ENCODE results near the gene CH25H. TPM values are rescaled to one million over a fixed set of nuclear protein-coding genes. Genes with fewer than 3 reads are reported as not detected.

The CH25H gene
- total RNA-seq, 4 donors from 2014 or later: 1.1 to 2.1 TPM; not detected in 2

GRCh38 chr10:89182894-89183293 is 24.2 kb downstream of the CH25H start:
- no peak overlapping the region for H3K27ac ChIP-seq
- intact Hi-C loops (cut with DNase I; ENCODE audit: low total_unique reads): no loop called here
- no peaks in the 10 kb centered on the region for H3K9me3 ChIP-seq
- in situ Hi-C loops (cut with MboI; ENCODE audit: low pct_ligation_motif_present in 1 of 4, low pct_unique_long_range_greater_than_20kb in 1 of 4, low sequenced_read_pairs in 3 of 4): no loop called here
- TF ChIP-seq EP300 (IDR thresholded peaks at IDR 0.05; ENCODE audit: low read depth) (no peak), POLR2A (IDR thresholded peaks at IDR 0.05) (no peak), POLR2AphosphoS5 (IDR thresholded peaks at IDR 0.05) (no peak), CTCF (IDR thresholded peaks at IDR 0.05) (no peak)
- H3K27me3 ChIP-seq: no peaks in the 10 kb centered on the region
- no peak for DNase-seq
- H3K4me3 ChIP-seq: no peak overlapping the region
- H3K36me3 ChIP-seq: no peaks in the 10 kb centered on the region
- H3K4me1 ChIP-seq: no peaks in the 10 kb centered on the region
- WGBS, 2 donors (ENCODE audit: low coverage in 1 of 2): 72 to 86% methylated on average over 1 to 2 of the region's 2 CpGs

GRCh38 chr10:89175816-89176215 is 31.3 kb downstream of the CH25H start:
- intact Hi-C loops (cut with DNase I; ENCODE audit: low total_unique reads) (no loop called here), in situ Hi-C loops (cut with MboI; ENCODE audit: low pct_ligation_motif_present in 1 of 4, low pct_unique_long_range_greater_than_20kb in 1 of 4, low sequenced_read_pairs in 3 of 4) (no loop called here)
- Histone ChIP-seq H3K4me1 (no peaks in the 10 kb centered on the region), H3K27ac (no peak overlapping the region), H3K9me3 (no peaks in the 10 kb centered on the region), H3K36me3 (no peaks in the 10 kb centered on the region), H3K4me3 (no peak overlapping the region), H3K27me3 (peaks cover 3% of the 10 kb centered on the region)
- TF ChIP-seq POLR2AphosphoS5 (IDR thresholded peaks at IDR 0.05): no peak
- no peak for TF ChIP-seq EP300 (IDR thresholded peaks at IDR 0.05; ENCODE audit: low read depth)
- no peak for TF ChIP-seq POLR2A (IDR thresholded peaks at IDR 0.05)
- TF ChIP-seq CTCF (IDR thresholded peaks at IDR 0.05): no peak
- DNase-seq: no peak

- Histone ChIP-seq H3K27me3 (peaks cover 3% of the 10 kb centered on the region), H3K27ac (no peak overlapping the region), H3K36me3 (no peaks in the 10 kb centered on the region), H3K9me3 (no peaks in the 10 kb centered on the region), H3K4me3 (no peak overlapping the region), H3K4me1 (no peaks in the 10 kb centered on the region)
- TF ChIP-seq EP300 (IDR thresholded peaks at IDR 0.05; ENCODE audit: low read depth) (no peak), CTCF (IDR thresholded peaks at IDR 0.05) (no peak), POLR2AphosphoS5 (IDR thresholded peaks at IDR 0.05) (no peak)
- no peak for DNase-seq
- in situ Hi-C loops (cut with MboI; ENCODE audit: low pct_ligation_motif_present in 1 of 4, low pct_unique_long_range_greater_than_20kb in 1 of 4, low sequenced_read_pairs in 3 of 4): no loop called here
- intact Hi-C loops (cut with DNase I; ENCODE audit: low total_unique reads): no loop called here
These were observed 34.0 kb downstream of the CH25H start for GRCh38 chr10:89173075-89173474.

GRCh38 chr10:89171996-89172395 is 35.1 kb downstream of the CH25H start:
- intact Hi-C loops (cut with DNase I; ENCODE audit: low total_unique reads): no loop called here
- Histone ChIP-seq H3K36me3 (no peaks in the 10 kb centered on the region), H3K27ac (no peak overlapping the region), H3K27me3 (peaks cover 3% of the 10 kb centered on the region), H3K4me1 (no peaks in the 10 kb centered on the region), H3K4me3 (no peak overlapping the region), H3K9me3 (no peaks in the 10 kb centered on the region)
- in situ Hi-C loops (cut with MboI; ENCODE audit: low pct_ligation_motif_present in 1 of 4, low pct_unique_long_range_greater_than_20kb in 1 of 4, low sequenced_read_pairs in 3 of 4): no loop called here
- DNase-seq: no peak
- 80 to 85% methylated on average over 2 to 4 of the region's 4 CpGs for WGBS, 2 donors (ENCODE audit: low coverage in 1 of 2)
- TF ChIP-seq POLR2AphosphoS5 (IDR thresholded peaks at IDR 0.05): no peak
- no peak for TF ChIP-seq EP300 (IDR thresholded peaks at IDR 0.05; ENCODE audit: low read depth)
- no peak for TF ChIP-seq CTCF (IDR thresholded peaks at IDR 0.05)
- no peak for TF ChIP-seq POLR2A (IDR thresholded peaks at IDR 0.05)
